Endodermal cell (in vitro differentiated cells): Measurements from ENCODE around the gene RASSF7. TPM values are rescaled to one million over a fixed set of nuclear protein-coding genes. Genes with fewer than 3 reads are reported as not detected.
A peak's percentile ranks its signal among the peaks of the same experiment; 100 is the strongest.

Experiments used
- DNase-seq: peaks from one replicate; pipeline ENCODE4 v3.0.0-alpha.2; 2017
- H3K27ac ChIP-seq: 2 replicates; pipeline ENCODE4 v1.5.1; 2013; ENCODE audit warnings: mild to moderate bottlenecking, low read depth, low read length, moderate library complexity
- H3K27me3 ChIP-seq: 2 replicates; pipeline ENCODE4 v1.6.1; 2013; ENCODE audit warnings: mild to moderate bottlenecking, low read length, moderate library complexity; ENCODE audit not compliant: insufficient read depth, control insufficient read depth, poor library complexity, severe bottlenecking
- H3K36me3 ChIP-seq: 2 replicates; pipeline ENCODE4 v1.7.0; 2013; ENCODE audit warnings: mild to moderate bottlenecking, low read length, moderate library complexity; ENCODE audit not compliant: control insufficient read depth, insufficient read depth
- H3K4me1 ChIP-seq: one replicate; pipeline ENCODE4 v1.7.0; 2013; ENCODE audit warnings: low read length; ENCODE audit not compliant: control insufficient read depth, insufficient read depth
- H3K4me3 ChIP-seq: 2 replicates; pipeline ENCODE4 v1.5.1; 2013; ENCODE audit warnings: mild to moderate bottlenecking, low read length, moderate library complexity
- H3K9ac ChIP-seq: 2 replicates; pipeline ENCODE4 v1.6.1; 2013; ENCODE audit warnings: mild to moderate bottlenecking, low read length, moderate library complexity; ENCODE audit not compliant: poor library complexity, severe bottlenecking; ENCODE audit errors: extremely low read depth
- H3K9me3 ChIP-seq: 2 replicates; pipeline ENCODE4 v1.6.1; 2013; ENCODE audit warnings: mild to moderate bottlenecking, low read length, moderate library complexity; ENCODE audit not compliant: control insufficient read depth
- H3K27ac Mint-ChIP-seq: 2 replicates; pipeline ENCODE4 v1.8.0; 2020; ENCODE audit warnings: mixed read lengths
- H3K27me3 Mint-ChIP-seq: 2 replicates; pipeline ENCODE4 v1.8.0; 2021; ENCODE audit warnings: mild to moderate bottlenecking, mixed read lengths; ENCODE audit not compliant: insufficient read depth
- H3K36me3 Mint-ChIP-seq: 2 replicates; pipeline ENCODE4 v1.8.0; 2020; ENCODE audit warnings: low read depth, mixed read lengths
- H3K4me1 Mint-ChIP-seq: 2 replicates; pipeline ENCODE4 v1.8.0; 2020; ENCODE audit warnings: mixed read lengths
- H3K4me3 Mint-ChIP-seq: 2 replicates; pipeline ENCODE4 v1.8.0; 2020; ENCODE audit warnings: mild to moderate bottlenecking, moderate library complexity, mixed read lengths
- H3K9me3 Mint-ChIP-seq: 2 replicates; pipeline ENCODE4 v1.8.0; 2020; ENCODE audit warnings: mild to moderate bottlenecking, mixed read lengths
- WGBS, 2 experiments: methylation state at CpG; one replicate each; pipeline versions ENCODE4 v1.1.5 to v1.1.7; 2013; ENCODE audit warnings: missing lambda C conversion rate in 2 of 2, mixed read lengths in 1 of 2; ENCODE audit not compliant: insufficient coverage in 1 of 2, insufficient read length in 1 of 2; 5-methylcytosine and 5-hydroxymethylcytosine counted together
- total RNA-seq, 2 donors: library from RNA; stranded (reverse); fragmentation: NEBNext Ultra II Directional in 1 of 2; extraction: Animal tissue kit (Norgen Biotek cat#: 25700) in 1 of 2; gene quantifications; 2 replicates in 1 of 2; 3 replicates in 1 of 2; pipeline ENCODE4 v1.2.1, GENCODE V29; 2021
- TF ChIP-seq, protein P1 (sequence below): fragments of 200-600 bp; sonication (generic); conservative IDR thresholded peaks from 2 replicates; pipeline ENCODE4 v1.5.0; 2021; ENCODE audit warnings: antibody characterized with exemption, mild to moderate bottlenecking

Gene RASSF7
- total RNA-seq, 2 donors from 2014 or later = 34.2 to 36.3 TPM

DNA sequence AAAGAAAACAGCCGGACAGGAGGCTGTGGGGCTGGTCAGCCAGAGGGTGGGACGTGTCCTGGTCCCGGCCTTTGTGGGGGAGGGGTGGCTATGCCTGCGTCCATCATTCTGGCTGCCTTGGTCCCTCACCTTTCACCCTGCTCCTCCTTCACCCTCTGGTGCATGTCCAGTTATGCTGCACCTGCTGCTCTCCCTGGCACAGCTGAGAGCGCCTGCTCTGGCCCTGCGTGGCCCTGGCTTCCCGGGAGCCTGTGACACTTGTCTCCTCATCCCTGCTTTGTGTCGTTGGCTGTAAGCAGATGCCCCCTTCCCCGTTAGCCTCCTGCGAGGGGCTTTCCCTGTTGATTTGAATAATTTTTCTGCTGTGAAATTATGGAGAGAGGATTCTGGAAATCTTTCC is 32.1 kb downstream of the RASSF7 start:
- H3K4me3 Mint-ChIP-seq = no peak overlapping the region
- Histone ChIP-seq H3K27me3 (no peaks in the 10 kb centered on the region), H3K36me3 (peaks cover 75% of the 10 kb centered on the region), H3K27ac (no peak overlapping the region), H3K4me3 (no peak overlapping the region), H3K9ac (no peak overlapping the region), H3K4me1 (no peaks in the 10 kb centered on the region), H3K9me3 (no peaks in the 10 kb centered on the region)
- 87 to 96% methylated on average over 6 to 10 of the region's 10 CpGs for WGBS, 2 experiments
- no peaks in the 10 kb centered on the region for H3K9me3 Mint-ChIP-seq
- peak overlapping the region; percentile 9 for H3K27ac Mint-ChIP-seq
- TF ChIP-seq, protein P1, sequence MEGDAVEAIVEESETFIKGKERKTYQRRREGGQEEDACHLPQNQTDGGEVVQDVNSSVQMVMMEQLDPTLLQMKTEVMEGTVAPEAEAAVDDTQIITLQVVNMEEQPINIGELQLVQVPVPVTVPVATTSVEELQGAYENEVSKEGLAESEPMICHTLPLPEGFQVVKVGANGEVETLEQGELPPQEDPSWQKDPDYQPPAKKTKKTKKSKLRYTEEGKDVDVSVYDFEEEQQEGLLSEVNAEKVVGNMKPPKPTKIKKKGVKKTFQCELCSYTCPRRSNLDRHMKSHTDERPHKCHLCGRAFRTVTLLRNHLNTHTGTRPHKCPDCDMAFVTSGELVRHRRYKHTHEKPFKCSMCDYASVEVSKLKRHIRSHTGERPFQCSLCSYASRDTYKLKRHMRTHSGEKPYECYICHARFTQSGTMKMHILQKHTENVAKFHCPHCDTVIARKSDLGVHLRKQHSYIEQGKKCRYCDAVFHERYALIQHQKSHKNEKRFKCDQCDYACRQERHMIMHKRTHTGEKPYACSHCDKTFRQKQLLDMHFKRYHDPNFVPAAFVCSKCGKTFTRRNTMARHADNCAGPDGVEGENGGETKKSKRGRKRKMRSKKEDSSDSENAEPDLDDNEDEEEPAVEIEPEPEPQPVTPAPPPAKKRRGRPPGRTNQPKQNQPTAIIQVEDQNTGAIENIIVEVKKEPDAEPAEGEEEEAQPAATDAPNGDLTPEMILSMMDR = no peak
- peaks cover 72% of the 10 kb centered on the region for H3K36me3 Mint-ChIP-seq
- H3K27me3 Mint-ChIP-seq = no peaks in the 10 kb centered on the region
- no peaks in the 10 kb centered on the region for H3K4me1 Mint-ChIP-seq
- DNase-seq = no peak

GRCh38 chr11:593347-593746 is 32.6 kb downstream of the RASSF7 start:
- no peaks in the 10 kb centered on the region for H3K27me3 Mint-ChIP-seq
- H3K27ac Mint-ChIP-seq = peak overlapping the region; percentile 9
- H3K9me3 Mint-ChIP-seq = no peaks in the 10 kb centered on the region
- Histone ChIP-seq H3K4me3 (no peak overlapping the region), H3K27ac (no peak overlapping the region), H3K9me3 (no peaks in the 10 kb centered on the region), H3K36me3 (peaks cover 71% of the 10 kb centered on the region), H3K27me3 (no peaks in the 10 kb centered on the region), H3K4me1 (no peaks in the 10 kb centered on the region), H3K9ac (no peak overlapping the region)
- H3K36me3 Mint-ChIP-seq = peaks cover 71% of the 10 kb centered on the region
- DNase-seq = no peak
- no peak overlapping the region for H3K4me3 Mint-ChIP-seq
- 94 to 96% methylated on average over 19 to 21 of the region's 21 CpGs for WGBS, 2 experiments
- TF ChIP-seq, protein P1 = no peak
- H3K4me1 Mint-ChIP-seq = no peaks in the 10 kb centered on the region

DNA sequence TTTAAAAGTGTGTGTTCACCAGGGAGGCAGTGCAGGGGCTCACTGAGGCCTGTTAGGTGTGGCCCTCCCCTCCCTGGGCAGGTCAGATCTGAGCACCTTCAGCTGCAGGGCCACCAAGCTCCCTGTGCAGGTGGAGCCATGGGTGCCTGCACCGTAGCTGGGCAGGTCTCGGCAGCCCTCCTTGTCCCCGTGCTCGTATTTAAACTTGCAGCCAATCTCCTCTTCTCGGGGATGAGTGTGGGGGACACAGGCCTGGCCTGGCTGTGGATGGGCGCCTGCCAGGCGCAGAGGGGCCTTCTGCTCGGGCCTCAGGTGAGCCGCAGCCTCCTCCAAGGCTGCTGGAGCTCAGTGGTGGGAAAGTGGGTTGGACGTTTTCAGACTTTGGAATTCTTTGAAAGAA is 34.6 kb downstream of the RASSF7 start:
- Mint-ChIP-seq H3K4me1 (no peaks in the 10 kb centered on the region), H3K36me3 (peaks cover 67% of the 10 kb centered on the region), H3K27me3 (no peaks in the 10 kb centered on the region), H3K4me3 (no peak overlapping the region), H3K27ac (no peak overlapping the region), H3K9me3 (no peaks in the 10 kb centered on the region)
- H3K4me3 ChIP-seq = no peak overlapping the region
- H3K4me1 ChIP-seq = no peaks in the 10 kb centered on the region
- peaks cover 69% of the 10 kb centered on the region for H3K36me3 ChIP-seq
- no peak overlapping the region for H3K27ac ChIP-seq
- H3K9me3 ChIP-seq = no peaks in the 10 kb centered on the region
- TF ChIP-seq, protein P1 = no peak
- 89 to 98% methylated on average over 3 to 10 of the region's 10 CpGs for WGBS, 2 experiments
- DNase-seq = no peak
- H3K9ac ChIP-seq = no peak overlapping the region
- no peaks in the 10 kb centered on the region for H3K27me3 ChIP-seq
